GM18868 (cell line): ENCODE data around the gene TMPRSS4.

Experiments
- ATAC-seq: cut with Tn5 transposase; IDR thresholded peaks from one replicate; pipeline ENCODE4 v1.9.1; 2021; ENCODE audit warnings: mild to moderate bottlenecking, moderate library complexity; ENCODE audit not compliant: unreplicated experiment

Gene TMPRSS4

GRCh38 chr11:118152020-118152551 lies 75.2 kb downstream of the TMPRSS4 start:
- ATAC-seq, result no peak

DNA sequence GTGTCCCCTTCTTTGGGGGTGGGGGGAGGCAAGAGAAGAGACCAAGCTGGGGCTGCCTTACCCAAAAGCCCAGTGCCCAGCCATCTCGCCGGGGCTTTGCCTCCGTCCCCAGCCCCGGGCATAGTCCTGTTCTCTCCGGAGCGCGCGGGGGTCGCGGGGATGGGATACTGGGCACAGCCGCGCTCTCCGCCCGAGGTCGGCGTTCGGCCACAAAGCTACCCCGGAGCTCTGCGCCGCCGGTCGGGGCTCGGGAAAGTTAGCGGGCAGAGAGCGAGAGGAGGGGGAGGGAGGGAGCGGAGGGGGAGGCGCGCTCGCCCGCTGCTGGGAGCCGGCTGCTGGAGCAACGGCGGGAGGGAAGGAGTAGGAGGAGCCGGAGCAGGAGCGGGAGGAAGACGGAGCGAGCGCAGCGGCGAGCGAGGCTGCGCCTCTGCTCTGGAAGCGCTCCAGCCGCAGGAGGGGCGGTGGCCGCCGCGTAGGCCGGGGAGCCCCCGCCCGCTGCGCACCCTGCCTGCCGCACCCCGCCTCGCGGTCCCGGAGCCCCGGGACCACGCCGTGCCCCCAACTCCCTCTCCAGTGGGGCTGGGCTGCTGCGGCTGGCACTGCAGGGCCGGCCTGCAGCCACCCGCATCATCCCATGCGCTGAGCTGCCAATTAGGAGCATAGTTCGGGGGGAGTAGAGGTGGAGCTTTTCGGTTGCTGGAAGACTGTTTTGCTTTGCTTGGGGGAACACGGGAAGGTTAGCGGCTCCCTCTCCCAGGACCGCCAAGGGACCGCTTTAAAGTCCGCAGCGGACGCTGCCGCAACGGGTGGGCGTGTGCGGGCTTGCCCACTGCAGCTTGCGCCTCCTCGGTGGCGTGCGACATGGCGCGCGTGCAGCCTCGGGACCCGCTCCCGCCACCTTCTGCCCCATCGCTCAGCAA lies 75.9 kb downstream of the TMPRSS4 start, which contains the start of gene SCN4B:
Gene SCN4B, minus strand, starts transcription at position 272 of the 920 bp plus-strand sequence. Its CDS starts 150 bp downstream, at position 122.
- ATAC-seq, result no peak

DNA sequence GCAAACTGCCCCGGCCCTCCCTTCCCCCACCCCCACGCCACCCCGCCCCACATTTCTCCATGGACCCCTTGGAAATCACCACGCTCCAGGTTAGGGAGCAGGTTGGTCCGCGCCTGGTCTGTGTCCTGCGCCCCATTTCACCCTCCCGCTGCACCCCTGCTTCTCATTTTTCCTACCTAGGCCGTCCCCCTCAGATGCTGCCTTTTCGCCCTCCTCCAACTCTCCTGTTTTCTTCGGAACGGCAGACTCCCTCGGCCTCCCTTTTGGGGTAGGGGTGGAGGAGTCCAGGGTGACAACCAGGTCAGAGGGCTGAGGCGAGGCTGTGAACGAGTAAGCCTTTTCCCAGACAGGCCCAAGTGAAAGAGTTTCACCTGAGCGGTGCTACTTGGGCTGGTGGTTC lies 76.6 kb downstream of the TMPRSS4 start:
- ATAC-seq, result no peak

DNA sequence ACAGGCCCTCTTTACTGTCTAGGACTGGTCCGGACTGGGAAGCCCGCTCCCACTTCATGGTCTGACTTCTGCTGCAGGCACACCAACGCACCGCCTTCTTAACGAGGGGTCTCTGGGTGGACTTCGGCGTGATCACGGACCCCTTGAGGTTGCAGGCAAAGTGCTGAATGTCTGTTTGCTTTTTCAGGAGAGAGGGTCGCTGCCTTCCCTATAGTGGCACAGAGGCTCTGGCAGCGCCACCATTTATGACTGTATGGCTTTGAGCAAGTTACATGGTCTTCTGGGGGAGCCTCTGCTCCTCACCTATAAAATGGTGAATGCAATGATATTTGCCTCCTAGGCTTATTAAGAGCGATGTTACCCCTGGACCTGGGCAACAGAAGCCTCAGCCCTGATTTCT lies 77.1 kb downstream of the TMPRSS4 start:
- ATAC-seq, result no peak

GRCh38 chr11:118154641-118155040 lies 77.8 kb downstream of the TMPRSS4 start:
- ATAC-seq, result no peak

DNA sequence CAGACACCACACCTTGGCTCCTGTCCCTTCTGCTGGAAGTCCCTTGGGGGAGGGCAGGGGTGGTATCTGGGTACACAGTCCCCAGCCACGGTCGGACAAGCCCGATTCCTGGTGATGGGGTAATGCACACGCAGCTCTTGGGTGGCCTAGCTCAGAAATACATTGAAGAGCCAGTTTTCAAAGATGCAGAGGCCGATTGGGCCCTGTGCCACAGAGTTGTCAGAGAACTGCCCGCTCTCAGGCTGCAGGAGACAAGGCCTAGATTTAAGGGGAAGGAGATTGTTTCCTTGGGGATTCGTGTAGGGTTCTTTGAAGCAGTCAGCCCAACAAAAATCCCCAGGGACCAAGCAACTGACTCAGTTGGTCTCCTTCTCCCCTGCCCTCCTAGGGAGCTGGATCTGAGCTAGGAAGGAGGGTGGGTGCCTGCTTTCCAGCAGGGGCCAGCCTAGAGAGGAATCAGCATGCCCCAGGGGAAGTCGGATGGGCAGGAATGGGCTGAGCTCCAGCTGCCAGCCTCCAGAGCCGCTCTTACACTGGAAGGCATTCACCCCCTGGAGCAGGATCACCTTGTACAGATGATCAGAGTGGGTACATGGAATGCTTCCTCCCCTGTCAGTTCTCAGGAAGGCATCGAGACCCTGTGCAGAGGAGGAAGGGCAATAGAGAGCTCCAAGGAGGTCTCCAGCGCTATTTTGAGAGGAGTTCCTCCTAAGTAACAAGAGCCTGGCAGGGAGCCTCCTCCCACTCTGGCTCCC lies 79.1 kb downstream of the TMPRSS4 start:
- ATAC-seq, result no peak

DNA sequence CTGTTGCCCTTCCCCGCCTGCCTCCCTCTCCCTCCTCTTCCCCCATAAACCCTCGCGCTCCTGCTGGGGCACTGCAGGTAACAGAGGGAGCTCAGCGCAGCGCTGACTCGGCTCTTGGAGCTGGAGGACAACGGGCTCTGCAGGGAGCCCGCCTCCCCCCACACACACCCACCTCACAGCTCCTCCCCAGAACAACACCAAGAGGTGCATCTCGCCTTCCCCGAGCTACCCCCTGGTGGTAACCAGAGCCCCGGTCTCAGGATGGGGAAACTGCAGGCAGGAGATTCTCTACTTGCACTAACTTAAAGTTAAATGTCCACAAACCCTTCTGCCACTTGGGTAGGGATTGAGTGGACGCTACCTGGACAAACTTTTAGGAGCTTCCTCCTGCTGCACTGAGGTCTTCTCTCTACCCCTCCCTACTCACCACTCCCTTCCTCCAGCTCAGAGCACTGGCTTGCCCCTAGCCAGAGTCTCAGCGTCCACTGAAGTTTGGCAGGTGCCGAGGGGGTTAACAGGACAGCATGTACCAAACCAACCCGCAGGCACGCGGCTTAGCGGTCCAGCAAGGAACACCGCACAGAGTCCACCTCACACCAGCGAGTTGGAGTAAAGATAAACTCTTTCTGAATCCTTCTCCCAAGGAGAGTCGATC lies 79.8 kb downstream of the TMPRSS4 start:
- ATAC-seq, result no peak

- ATAC-seq, result no peak
Observed at GRCh38 chr11:118157186-118157895, 80.5 kb downstream of the TMPRSS4 start.

DNA sequence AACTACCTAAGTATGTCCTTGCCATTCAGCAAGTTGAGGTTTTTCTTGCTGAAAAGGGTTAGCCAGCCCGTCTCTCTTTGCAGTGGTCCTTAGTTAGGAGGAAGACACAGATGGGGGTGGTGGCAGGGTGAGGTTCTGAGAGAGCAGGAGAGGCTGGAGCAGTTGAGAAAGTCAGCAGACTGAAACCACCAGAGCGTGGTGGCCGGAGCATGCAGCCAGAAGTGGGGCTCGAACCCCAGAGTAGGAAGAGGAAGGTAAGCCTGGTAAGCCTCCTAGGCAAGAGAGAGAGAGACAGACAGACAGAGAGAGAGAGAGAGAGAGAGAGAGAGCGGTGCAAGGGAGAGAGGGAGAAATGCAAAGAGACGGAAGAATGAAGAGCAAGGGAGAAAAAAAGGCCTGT lies 84.9 kb downstream of the TMPRSS4 start:
- ATAC-seq, result no peak

GRCh38 chr11:118162846-118163245 lies 86.0 kb downstream of the TMPRSS4 start:
- ATAC-seq, result no peak

- no peak for ATAC-seq
Observed at GRCh38 chr11:118163494-118163893, 86.6 kb downstream of the TMPRSS4 start.

- ATAC-seq, result no peak
Observed at GRCh38 chr11:118164885-118165284, 88.0 kb downstream of the TMPRSS4 start.

GRCh38 chr11:118166641-118167040 lies 89.8 kb downstream of the TMPRSS4 start:
- ATAC-seq, result no peak

DNA sequence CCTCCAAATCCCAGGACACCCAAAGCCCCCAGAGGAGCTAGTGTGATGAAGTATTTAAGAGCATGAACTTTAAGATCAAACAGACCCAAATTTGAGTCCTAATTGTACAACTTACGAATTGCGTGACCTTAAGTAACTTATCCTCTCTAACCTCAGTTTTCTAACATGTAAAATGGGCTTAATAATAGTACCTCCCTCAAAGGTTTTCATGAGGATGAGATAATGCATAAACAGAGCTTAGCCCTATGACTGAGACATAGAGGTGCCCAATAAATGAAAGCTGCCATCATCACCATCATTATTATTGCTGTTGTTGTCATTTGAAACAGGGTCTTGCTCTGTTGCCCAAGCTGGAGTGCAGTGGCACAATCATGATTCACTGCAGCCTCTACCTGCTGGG lies 90.4 kb downstream of the TMPRSS4 start:
- ATAC-seq, result no peak

DNA sequence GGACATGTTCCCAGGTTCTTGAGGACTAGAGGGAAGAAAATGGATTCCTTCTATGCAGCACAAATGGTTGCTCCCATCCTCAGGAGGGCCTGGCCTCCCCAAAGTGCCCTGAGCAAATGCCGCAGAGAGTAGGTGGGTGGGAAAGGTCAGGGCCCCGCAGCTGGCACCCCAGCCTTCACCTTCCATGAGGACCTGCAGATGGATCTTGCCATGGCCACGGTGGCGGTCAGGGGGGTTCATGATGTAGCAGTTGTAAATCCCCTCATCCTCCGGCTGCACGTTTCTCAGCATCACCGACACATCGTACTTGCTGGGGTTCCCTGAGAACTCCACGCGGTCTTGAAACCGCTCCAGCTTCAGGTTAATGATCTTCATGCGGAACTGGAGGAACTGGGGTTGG lies 91.0 kb downstream of the TMPRSS4 start:
- no peak for ATAC-seq

DNA sequence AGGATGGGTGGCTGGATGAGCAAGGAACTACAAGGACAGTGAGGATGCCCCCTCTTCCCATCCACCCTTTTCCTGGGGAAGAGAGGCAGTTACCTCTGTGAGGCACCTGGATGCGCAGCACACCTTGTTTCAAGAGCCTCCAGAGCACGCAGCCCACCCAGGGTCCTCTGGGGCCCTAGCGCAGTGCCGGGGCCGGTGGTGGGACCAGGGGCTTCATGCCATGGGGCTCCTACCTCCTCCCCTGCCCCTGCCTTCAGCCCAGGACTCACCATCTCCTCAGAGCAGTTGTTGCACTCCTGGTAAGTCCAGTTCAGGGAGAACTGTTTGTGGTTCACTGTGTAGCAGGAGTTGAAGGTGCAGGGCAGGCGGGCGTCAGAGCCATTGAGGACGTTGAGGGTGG lies 91.4 kb downstream of the TMPRSS4 start:
- ATAC-seq, result no peak

GRCh38 chr11:118168751-118169150 lies 91.9 kb downstream of the TMPRSS4 start:
- no peak for ATAC-seq

DNA sequence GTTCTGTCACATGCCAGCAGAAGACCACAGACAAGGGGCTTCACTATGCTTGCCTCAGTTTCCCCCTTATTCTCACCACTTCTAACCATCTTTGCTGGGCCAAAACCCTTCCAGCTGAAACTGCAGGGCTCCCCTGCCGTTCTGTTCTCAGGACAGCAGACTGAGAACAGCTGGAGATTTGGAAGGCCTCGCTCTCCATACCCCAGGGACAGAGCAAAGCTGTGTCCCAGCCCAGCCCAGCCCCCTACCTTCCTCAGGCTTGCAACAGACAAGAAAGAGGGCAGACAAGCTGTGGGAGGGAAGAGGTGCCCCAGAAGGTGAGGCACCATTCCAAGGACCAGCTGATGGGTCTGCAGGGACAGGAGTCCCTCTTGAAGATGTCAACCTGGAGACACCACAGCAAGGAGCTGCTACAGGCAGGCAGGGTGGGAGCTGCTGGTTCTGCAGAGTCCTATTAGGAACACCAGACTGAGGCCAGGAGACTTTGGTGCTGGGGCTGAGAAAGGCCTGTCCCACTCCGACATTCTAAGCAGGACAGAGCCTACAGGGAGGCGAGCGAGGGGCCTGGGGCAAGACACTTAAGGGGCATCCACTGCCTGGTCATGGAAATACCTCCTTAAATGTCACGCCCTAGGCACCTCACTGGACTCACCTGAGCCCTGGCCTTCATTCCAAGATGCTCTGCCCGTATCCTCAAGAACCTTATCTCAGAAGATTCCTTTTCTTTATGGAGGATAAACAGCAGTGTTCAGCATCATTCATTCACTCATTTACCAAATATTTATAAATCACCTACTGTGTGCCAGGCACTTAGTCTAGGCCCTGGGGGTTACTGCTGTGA lies 92.6 kb downstream of the TMPRSS4 start:
- ATAC-seq, result no peak

DNA sequence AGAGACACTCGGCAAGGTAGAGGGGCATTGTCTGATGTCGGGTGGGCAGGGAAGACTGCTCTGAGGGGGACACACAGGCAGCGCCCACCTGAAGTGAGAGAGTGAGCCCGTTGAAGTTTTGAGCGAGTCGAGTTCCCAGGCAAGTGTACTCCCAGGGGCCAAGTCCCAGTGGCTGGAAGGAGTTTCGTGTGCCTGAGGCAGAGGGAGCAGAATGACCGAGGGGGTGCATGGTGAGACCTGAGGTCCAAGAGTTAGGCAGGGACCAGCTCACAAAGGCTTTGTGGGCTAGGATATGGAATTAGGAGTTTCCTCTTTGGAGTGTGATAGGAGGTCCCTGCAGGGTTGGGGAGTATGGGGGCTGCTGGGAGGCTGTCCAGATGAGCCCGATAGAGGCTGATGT lies 93.4 kb downstream of the TMPRSS4 start:
- ATAC-seq, result no peak

GRCh38 chr11:118170882-118171268 lies 94.0 kb downstream of the TMPRSS4 start:
- no peak for ATAC-seq
